MM.1S (cell line): Measurements from ENCODE around the gene ASCC3.

ENCODE experiments used
- DNase-seq: peaks from one replicate; pipeline ENCODE4 v3.0.0-alpha.2; 2015
- H2AFZ ChIP-seq: fragments of 300-600 bp; sonication (generic); 2 replicates; pipeline ENCODE4 v1.6.0; 2016; ENCODE audit warnings: antibody characterized with exemption, low read length
- H3F3A ChIP-seq: fragments of 300-600 bp; sonication (generic); 2 replicates; pipeline ENCODE4 v1.6.1; 2016; ENCODE audit warnings: mild to moderate bottlenecking, antibody characterized with exemption, low read length, moderate library complexity, mixed read lengths; ENCODE audit not compliant: insufficient read depth
- H3K27ac ChIP-seq: fragments of 300-600 bp; sonication (generic); 2 replicates; pipeline ENCODE4 v1.5.1; 2016; ENCODE audit warnings: mild to moderate bottlenecking, low read length
- H3K27me3 ChIP-seq: fragments of 300-600 bp; sonication (generic); replicated peaks from 2 replicates; pipeline ENCODE4 v1.6.0; 2016; ENCODE audit warnings: low read length; ENCODE audit not compliant: insufficient read depth
- H3K36me3 ChIP-seq: fragments of 300-600 bp; sonication (generic); replicated peaks from 2 replicates; pipeline ENCODE4 v1.6.1; 2016; ENCODE audit warnings: mild to moderate bottlenecking, low read length, mixed read lengths; ENCODE audit not compliant: insufficient read depth
- H3K4me1 ChIP-seq: fragments of 300-600 bp; sonication (generic); 2 replicates; pipeline ENCODE4 v1.6.1; 2016; ENCODE audit warnings: low read length, mixed read lengths
- H3K4me2 ChIP-seq: fragments of 300-600 bp; sonication (generic); 2 replicates; pipeline ENCODE4 v1.6.0; 2016; ENCODE audit warnings: low read depth, low read length
- H3K4me3 ChIP-seq: fragments of 300-600 bp; sonication (generic); 2 replicates; pipeline ENCODE4 v1.5.1; 2016; ENCODE audit warnings: low read length, mixed read lengths
- H3K79me2 ChIP-seq: fragments of 300-600 bp; sonication (generic); 2 replicates; pipeline ENCODE4 v1.6.1; 2016; ENCODE audit warnings: mixed run types, low read length, mixed read lengths
- H3K9ac ChIP-seq: fragments of 300-600 bp; sonication (generic); 2 replicates; pipeline ENCODE4 v1.6.1; 2016; ENCODE audit warnings: low read length, mixed read lengths
- H3K9me2 ChIP-seq: fragments of 300-600 bp; sonication (generic); replicated peaks from 2 replicates; pipeline ENCODE4 v1.6.1; 2016; ENCODE audit warnings: mild to moderate bottlenecking, low read length, mixed read lengths; ENCODE audit not compliant: insufficient read depth
- H3K9me3 ChIP-seq: fragments of 300-600 bp; sonication (generic); replicated peaks from 2 replicates; pipeline ENCODE4 v1.6.1; 2016; ENCODE audit warnings: mild to moderate bottlenecking, low read length, mixed read lengths; ENCODE audit not compliant: insufficient read depth
- H4K20me1 ChIP-seq: fragments of 300-600 bp; sonication (generic); 2 replicates; pipeline ENCODE4 v1.6.1; 2016; ENCODE audit warnings: mild to moderate bottlenecking, low read length, moderate library complexity, mixed read lengths; ENCODE audit not compliant: insufficient read depth
- CTCF ChIP-seq: fragments of 300-600 bp; sonication (generic); IDR thresholded peaks from 2 replicates; pipeline ENCODE4 v1.5.1; 2016; ENCODE audit warnings: antibody characterized with exemption, low read length, mixed read lengths
- EZH2 ChIP-seq: fragments of 300-600 bp; sonication (generic); optimal IDR thresholded peaks from 2 replicates; pipeline ENCODE3; 2017; ENCODE audit warnings: low read depth, mild to moderate bottlenecking, antibody characterized with exemption, low read length, mixed read lengths
- EZH2phosphoT487 ChIP-seq: fragments of 300-600 bp; sonication (generic); IDR thresholded peaks from 2 replicates; pipeline ENCODE4 v1.6.1; 2018; ENCODE audit warnings: antibody characterized with exemption, low read length

ASCC3 gene

GRCh38 chr6:100484474-100484873 is 396.7 kb downstream of the ASCC3 start:
- H3K27ac ChIP-seq, result no peak overlapping the region
- no peaks in the 10 kb centered on the region for H3F3A ChIP-seq
- H3K4me2 ChIP-seq, result no peak overlapping the region
- H3K4me1 ChIP-seq, result no peaks in the 10 kb centered on the region
- H3K4me3 ChIP-seq, result no peak overlapping the region
- no peaks in the 10 kb centered on the region for H3K27me3 ChIP-seq
- H3K9ac ChIP-seq, result no peak overlapping the region
- H4K20me1 ChIP-seq, result no peaks in the 10 kb centered on the region
- H2AFZ ChIP-seq, result no peak overlapping the region
- H3K79me2 ChIP-seq, result no peaks in the 10 kb centered on the region
- peak; percentile 52 for DNase-seq
- no peaks in the 10 kb centered on the region for H3K36me3 ChIP-seq
- no peaks in the 10 kb centered on the region for H3K9me2 ChIP-seq
- no peaks in the 10 kb centered on the region for H3K9me3 ChIP-seq
- TF ChIP-seq EZH2 (no peak), CTCF (no peak), EZH2phosphoT487 (no peak)

- Histone ChIP-seq H3K4me2 (no peak overlapping the region), H3K9me3 (no peaks in the 10 kb centered on the region), H2AFZ (no peak overlapping the region), H3K9me2 (no peaks in the 10 kb centered on the region), H3K27me3 (no peaks in the 10 kb centered on the region), H3K36me3 (no peaks in the 10 kb centered on the region), H3K4me1 (0 out of 2 replicates have a peak, but pooled peaks cover 3% of the 10 kb centered on the region), H3F3A (no peaks in the 10 kb centered on the region), H3K4me3 (no peak overlapping the region), H4K20me1 (no peaks in the 10 kb centered on the region), H3K79me2 (no peaks in the 10 kb centered on the region), H3K9ac (no peak overlapping the region), H3K27ac (no peak overlapping the region)
- no peak for DNase-seq
- TF ChIP-seq CTCF (no peak), EZH2 (no peak), EZH2phosphoT487 (no peak)
These were observed 398.4 kb downstream of the ASCC3 start for GRCh38 chr6:100482698-100483097.

- Histone ChIP-seq H2AFZ (0 out of 2 replicates have a peak overlapping the region, but pooled peaks have one; percentile 26), H3K36me3 (no peaks in the 10 kb centered on the region), H3K27ac (no peak overlapping the region), H3K4me3 (no peak overlapping the region), H3K79me2 (no peaks in the 10 kb centered on the region), H3K9ac (no peak overlapping the region), H3K27me3 (no peaks in the 10 kb centered on the region), H4K20me1 (no peaks in the 10 kb centered on the region), H3K4me2 (no peak overlapping the region), H3K9me2 (no peaks in the 10 kb centered on the region), H3F3A (peaks cover 5% of the 10 kb centered on the region; the same call in 1 of the 2 replicates), H3K4me1 (peaks cover 19% of the 10 kb centered on the region), H3K9me3 (no peaks in the 10 kb centered on the region)
- TF ChIP-seq CTCF (peak; percentile 78), EZH2 (no peak), EZH2phosphoT487 (no peak)
- peak; percentile 43 for DNase-seq
These were observed 401.7 kb downstream of the ASCC3 start for GRCh38 chr6:100479179-100480035.
